A549 treated with GW870086 at 1 μM for 4 hours (cell line): ENCODE results near the gene RPS6KC1. TPM values are rescaled to one million over a fixed set of nuclear protein-coding genes. Genes with fewer than 3 reads are reported as not detected.

Experiments used
- total RNA-seq: library from RNA; stranded (reverse); fragments of 200-300 nt; extraction: Qiagen RNA extraction; gene quantifications from 5 replicates; pipeline ENCODE4 v1.2.3, GENCODE V29; 2022; ENCODE audit warnings: low read depth

RPS6KC1 gene, protein sequence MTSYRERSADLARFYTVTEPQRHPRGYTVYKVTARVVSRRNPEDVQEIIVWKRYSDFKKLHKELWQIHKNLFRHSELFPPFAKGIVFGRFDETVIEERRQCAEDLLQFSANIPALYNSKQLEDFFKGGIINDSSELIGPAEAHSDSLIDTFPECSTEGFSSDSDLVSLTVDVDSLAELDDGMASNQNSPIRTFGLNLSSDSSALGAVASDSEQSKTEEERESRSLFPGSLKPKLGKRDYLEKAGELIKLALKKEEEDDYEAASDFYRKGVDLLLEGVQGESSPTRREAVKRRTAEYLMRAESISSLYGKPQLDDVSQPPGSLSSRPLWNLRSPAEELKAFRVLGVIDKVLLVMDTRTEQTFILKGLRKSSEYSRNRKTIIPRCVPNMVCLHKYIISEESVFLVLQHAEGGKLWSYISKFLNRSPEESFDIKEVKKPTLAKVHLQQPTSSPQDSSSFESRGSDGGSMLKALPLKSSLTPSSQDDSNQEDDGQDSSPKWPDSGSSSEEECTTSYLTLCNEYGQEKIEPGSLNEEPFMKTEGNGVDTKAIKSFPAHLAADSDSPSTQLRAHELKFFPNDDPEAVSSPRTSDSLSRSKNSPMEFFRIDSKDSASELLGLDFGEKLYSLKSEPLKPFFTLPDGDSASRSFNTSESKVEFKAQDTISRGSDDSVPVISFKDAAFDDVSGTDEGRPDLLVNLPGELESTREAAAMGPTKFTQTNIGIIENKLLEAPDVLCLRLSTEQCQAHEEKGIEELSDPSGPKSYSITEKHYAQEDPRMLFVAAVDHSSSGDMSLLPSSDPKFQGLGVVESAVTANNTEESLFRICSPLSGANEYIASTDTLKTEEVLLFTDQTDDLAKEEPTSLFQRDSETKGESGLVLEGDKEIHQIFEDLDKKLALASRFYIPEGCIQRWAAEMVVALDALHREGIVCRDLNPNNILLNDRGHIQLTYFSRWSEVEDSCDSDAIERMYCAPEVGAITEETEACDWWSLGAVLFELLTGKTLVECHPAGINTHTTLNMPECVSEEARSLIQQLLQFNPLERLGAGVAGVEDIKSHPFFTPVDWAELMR
- 9.2 to 11.8 TPM (median 10.9 TPM) in 5 replicates for total RNA-seq

DNA sequence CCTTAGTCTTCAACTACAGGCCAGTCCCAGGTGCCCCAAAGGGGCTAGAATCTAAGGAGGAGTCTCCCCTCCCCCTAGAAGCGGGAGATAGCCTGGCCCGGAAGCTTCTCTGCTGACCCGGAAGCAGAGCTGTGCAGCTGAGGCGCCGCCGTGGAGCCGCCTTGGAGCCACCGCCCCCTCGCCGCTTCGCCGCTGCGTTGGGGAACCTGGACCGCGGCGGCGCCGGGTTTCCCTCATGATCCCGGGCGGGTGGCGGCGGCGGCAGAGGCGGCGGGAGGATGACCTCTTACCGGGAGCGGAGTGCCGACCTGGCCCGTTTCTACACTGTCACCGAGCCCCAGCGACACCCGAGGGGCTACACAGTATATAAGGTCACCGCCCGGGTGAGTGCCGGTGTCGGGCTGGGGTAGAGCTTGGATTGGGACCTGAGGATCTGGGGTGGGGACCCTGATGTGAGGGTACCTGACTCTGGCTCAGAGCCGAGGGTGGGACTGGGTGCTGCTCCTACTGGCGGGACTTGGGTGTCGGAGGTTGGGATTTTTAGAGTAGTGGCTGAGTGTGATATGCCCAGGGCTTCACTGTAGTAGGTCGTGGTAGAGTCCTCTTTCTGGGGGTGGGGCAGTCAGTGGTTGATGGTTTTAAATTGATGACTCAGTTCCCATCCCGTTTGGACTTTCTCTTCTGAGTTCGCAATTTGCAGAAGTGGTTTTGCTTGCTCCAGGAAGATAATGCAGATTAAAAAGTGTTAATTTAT lies at the start of gene RPS6KC1:
RPS6KC1 (plus strand) TSS at position 115 of the 754 bp plus-strand sequence; CDS start at position 279, 164 bp downstream.

DNA sequence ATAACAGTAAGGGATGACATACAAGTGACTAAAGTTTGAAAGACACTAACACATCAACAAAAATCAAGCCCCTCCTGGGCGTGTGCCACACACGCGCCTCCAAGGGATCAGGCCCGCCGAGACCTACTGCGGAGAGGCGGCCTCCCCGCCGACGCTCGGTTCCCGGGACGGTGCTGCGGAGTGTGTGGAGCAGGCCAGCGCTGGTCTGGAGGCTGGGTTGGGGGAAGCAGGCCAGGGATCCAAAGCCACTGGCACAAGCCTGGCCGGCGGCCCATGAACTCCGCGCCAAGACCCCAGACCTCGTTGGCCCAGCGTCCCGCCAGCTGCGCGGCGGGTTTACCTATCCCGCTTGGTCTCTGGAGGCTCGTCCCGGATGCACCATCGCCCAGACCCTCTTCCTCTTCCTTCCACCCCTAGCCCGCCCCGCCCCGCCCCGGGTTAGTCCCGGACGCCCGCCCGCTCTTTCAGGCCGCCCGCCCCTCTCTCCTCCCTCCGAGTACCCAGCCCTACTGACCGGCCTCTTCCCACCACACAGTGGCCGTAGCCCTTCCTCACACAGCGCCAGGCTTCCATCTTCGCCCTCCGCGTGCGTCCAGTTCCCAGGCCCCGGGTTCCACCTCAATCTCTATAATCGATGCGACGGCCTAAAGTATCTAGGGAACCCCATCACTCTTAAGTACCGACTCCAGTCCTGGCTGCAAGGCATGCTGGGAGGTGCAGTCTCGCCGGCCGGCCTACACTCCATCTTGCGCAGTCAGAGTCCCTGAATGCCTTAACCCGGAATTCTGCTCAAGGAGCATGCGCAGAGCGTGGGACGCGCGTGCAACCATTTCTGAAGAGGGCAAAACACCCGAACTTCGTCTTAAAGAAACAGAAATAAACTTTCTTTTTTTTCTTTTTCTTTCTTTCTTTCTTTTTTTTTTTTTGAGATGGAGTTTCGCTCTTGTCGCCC lies 35.7 kb upstream of the RPS6KC1 start, which contains the start of gene ANGEL2:
ANGEL2 (minus strand) TSS at position 769 of the 952 bp plus-strand sequence; CDS start at position 573, 196 bp downstream.

Other genes with a start within 250 kb of the RPS6KC1 start
- not detected in 5 replicates for gene SPATA45, start 203.6 kb upstream of the RPS6KC1 start, total RNA-seq
- 12.8 to 20.5 TPM (median 18.5 TPM) in 5 replicates for gene FLVCR1, start 193.0 kb upstream of the RPS6KC1 start, total RNA-seq
- 2.6 to 4.7 TPM (median 3.6 TPM) in 5 replicates for gene VASH2, start 100.7 kb upstream of the RPS6KC1 start, total RNA-seq
- gene ANGEL2, start 35.4 kb upstream of the RPS6KC1 start, total RNA-seq: 14.6 to 18.9 TPM (median 16.9 TPM) in 5 replicates